Measurements from ENCODE around the gene NANS. TPM values are rescaled to one million over a fixed set of nuclear protein-coding genes. Genes with fewer than 3 reads are reported as not detected.
"Not testable (repeated sequence)": the region's sequence is repeated elsewhere in the genome, so short reads cannot be mapped to it uniquely, and the experiment has no call there.

The NANS gene
- total and polyA plus RNA-seq, 4 donors, result 23.4 to 55.4 (median 42.8) TPM

DNA sequence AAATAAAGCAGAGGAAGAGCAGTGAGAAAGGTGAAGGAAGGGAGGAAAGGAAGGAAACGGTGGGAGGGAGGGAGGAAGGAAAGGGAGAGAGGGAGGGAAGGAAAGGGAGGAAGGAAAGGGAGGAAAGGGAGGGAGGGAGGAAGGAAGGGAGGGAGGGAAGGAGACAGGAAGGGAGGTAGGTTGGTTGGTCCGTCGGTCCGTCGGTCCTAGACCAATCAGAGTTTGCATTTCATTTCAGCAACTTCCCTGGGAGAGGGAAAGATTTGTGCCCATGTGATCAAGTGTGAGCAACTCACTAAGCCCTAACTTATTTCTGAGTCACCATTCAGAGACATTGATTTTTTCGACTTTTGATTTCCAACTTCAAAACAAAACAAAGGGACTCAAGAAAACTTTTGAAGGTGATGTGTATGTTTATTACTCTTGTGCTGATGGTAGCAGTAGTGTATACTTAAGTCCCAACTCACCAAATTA is 18.8 kb downstream of the NANS start:
- peaks cover 0 to 11% (median 6%) of the 10 kb centered on the region in 4 donors for H3K36me3 ChIP-seq (ENCODE audit: control insufficient read depth in 4 of 4, insufficient read depth in 3 of 4, low read depth in 1 of 4, low read length in 3 of 4)
- WGBS, result 17% methylated on average over 6 of the region's 6 CpGs
- TF ChIP-seq NR2F2 (IDR thresholded peaks at IDR 0.05) (no peak), RAD21 (IDR thresholded peaks at IDR 0.05) (peak in 1 of 2 donors; percentile 14), GABPA (IDR thresholded peaks at IDR 0.05 in 1 of 2, conservative IDR thresholded peaks at IDR 0.05 in 1 of 2) (peak in 1 of 2 donors; percentile 35), FOXA2 (IDR thresholded peaks at IDR 0.05) (no peak), REST (IDR thresholded peaks at IDR 0.05) (no peak), RXRA (IDR thresholded peaks at IDR 0.05) (no peak), YY1 (IDR thresholded peaks at IDR 0.05) (no peak), EGR1 (IDR thresholded peaks at IDR 0.05; ENCODE audit: low read depth in 2 of 2) (no peak), TAF1 (conservative IDR thresholded peaks at IDR 0.05) (no peak), FOXA1 (IDR thresholded peaks at IDR 0.05) (no peak), HNF4A (conservative IDR thresholded peaks at IDR 0.05) (peak in 1 of 2 donors; percentile 25), HNF4G (IDR thresholded peaks at IDR 0.05) (no peak), JUND (IDR thresholded peaks at IDR 0.05) (peak in 1 of 2 donors; percentile 57), SP1 (IDR thresholded peaks at IDR 0.05) (peak; percentile 31)
- TF ChIP-seq, protein P1, sequence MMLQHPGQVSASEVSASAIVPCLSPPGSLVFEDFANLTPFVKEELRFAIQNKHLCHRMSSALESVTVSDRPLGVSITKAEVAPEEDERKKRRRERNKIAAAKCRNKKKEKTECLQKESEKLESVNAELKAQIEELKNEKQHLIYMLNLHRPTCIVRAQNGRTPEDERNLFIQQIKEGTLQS (IDR thresholded peaks at IDR 0.05), result peak; percentile 12
- TF ChIP-seq, protein P2, sequence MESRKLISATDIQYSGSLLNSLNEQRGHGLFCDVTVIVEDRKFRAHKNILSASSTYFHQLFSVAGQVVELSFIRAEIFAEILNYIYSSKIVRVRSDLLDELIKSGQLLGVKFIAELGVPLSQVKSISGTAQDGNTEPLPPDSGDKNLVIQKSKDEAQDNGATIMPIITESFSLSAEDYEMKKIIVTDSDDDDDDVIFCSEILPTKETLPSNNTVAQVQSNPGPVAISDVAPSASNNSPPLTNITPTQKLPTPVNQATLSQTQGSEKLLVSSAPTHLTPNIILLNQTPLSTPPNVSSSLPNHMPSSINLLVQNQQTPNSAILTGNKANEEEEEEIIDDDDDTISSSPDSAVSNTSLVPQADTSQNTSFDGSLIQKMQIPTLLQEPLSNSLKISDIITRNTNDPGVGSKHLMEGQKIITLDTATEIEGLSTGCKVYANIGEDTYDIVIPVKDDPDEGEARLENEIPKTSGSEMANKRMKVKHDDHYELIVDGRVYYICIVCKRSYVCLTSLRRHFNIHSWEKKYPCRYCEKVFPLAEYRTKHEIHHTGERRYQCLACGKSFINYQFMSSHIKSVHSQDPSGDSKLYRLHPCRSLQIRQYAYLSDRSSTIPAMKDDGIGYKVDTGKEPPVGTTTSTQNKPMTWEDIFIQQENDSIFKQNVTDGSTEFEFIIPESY (IDR thresholded peaks at IDR 0.05), result no peak
- TF ChIP-seq, protein P3, sequence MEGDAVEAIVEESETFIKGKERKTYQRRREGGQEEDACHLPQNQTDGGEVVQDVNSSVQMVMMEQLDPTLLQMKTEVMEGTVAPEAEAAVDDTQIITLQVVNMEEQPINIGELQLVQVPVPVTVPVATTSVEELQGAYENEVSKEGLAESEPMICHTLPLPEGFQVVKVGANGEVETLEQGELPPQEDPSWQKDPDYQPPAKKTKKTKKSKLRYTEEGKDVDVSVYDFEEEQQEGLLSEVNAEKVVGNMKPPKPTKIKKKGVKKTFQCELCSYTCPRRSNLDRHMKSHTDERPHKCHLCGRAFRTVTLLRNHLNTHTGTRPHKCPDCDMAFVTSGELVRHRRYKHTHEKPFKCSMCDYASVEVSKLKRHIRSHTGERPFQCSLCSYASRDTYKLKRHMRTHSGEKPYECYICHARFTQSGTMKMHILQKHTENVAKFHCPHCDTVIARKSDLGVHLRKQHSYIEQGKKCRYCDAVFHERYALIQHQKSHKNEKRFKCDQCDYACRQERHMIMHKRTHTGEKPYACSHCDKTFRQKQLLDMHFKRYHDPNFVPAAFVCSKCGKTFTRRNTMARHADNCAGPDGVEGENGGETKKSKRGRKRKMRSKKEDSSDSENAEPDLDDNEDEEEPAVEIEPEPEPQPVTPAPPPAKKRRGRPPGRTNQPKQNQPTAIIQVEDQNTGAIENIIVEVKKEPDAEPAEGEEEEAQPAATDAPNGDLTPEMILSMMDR (IDR thresholded peaks at IDR 0.05; ENCODE audit: low read depth, low read length, missing input control), result no peak
- TF ChIP-seq, protein P4, sequence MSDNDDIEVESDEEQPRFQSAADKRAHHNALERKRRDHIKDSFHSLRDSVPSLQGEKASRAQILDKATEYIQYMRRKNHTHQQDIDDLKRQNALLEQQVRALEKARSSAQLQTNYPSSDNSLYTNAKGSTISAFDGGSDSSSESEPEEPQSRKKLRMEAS (IDR thresholded peaks at IDR 0.05), result no peak
- DNase-seq (ENCODE audit: low spot score), result no peak
- no peaks in the 10 kb centered on the region for H3K9me3 ChIP-seq (ENCODE audit: control insufficient read depth in 4 of 4, low read length in 3 of 4)
- H3K9ac ChIP-seq (ENCODE audit: low read depth in 1 of 2, low read length in 2 of 2), result peak overlapping the region; percentile 35 to 41
- peaks cover 0 to 22% (median 12%) of the 10 kb centered on the region in 4 donors for H3K4me1 ChIP-seq (ENCODE audit: control insufficient read depth in 4 of 4, insufficient read depth in 4 of 4, low read length in 3 of 4)
- H3K4me3 ChIP-seq (ENCODE audit: low read depth in 1 of 3, low read length in 3 of 3), result no peak overlapping the region
- no peaks in the 10 kb centered on the region for H3K27me3 ChIP-seq (ENCODE audit: control insufficient read depth in 4 of 4, insufficient read depth in 4 of 4, low read length in 3 of 4)
- H3K27ac ChIP-seq (ENCODE audit: low read depth in 1 of 2, low read length in 2 of 2), result peak overlapping the region; percentile 78 to 86

DNA sequence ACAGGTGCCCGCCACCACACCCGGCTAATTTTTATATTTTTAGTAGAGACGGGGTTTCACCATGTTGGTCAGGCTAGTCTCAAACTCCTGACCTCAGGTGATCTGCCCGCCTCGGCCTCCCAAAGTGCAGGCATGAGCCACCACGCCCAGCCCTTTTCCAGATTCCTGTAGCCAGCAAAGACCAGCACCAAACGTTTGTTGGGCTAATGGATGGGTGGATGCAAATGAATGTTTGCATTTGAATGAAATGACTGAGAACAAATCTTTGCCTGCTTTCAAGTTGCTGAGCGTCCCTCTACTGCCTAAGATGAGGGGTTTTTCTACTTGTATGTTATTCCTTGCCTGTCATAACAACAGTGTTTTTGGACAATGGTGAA is 20.0 kb downstream of the NANS start:
- not testable (repeated sequence) for DNase-seq (ENCODE audit: low spot score); H3K9me3 ChIP-seq (ENCODE audit: control insufficient read depth in 4 of 4, low read length in 3 of 4); H3K27me3 ChIP-seq (ENCODE audit: control insufficient read depth in 4 of 4, insufficient read depth in 4 of 4, low read length in 3 of 4); H3K9ac ChIP-seq (ENCODE audit: low read depth in 1 of 2, low read length in 2 of 2); H3K4me3 ChIP-seq (ENCODE audit: low read depth in 1 of 3, low read length in 3 of 3)
- Histone ChIP-seq H3K27ac (ENCODE audit: low read depth in 1 of 2, low read length in 2 of 2) (peak overlapping the region; percentile 78 to 86), H3K4me1 (ENCODE audit: control insufficient read depth in 4 of 4, insufficient read depth in 4 of 4, low read length in 3 of 4) (peaks cover 7 to 29% (median 19%) of the 10 kb centered on the region in 4 donors), H3K36me3 (ENCODE audit: control insufficient read depth in 4 of 4, insufficient read depth in 3 of 4, low read depth in 1 of 4, low read length in 3 of 4) (peaks cover 2 to 17% (median 10%) of the 10 kb centered on the region in 4 donors)
- 61% methylated on average over 8 of the region's 8 CpGs for WGBS
